Ovary (tissue), 1 donor: ENCODE results near the gene SLC24A2.

Experiments
- EP300 ChIP-seq: sonication (generic); formaldehyde crosslinking; IDR thresholded peaks from one replicate; pipeline ENCODE4 v1.6.1; 2017; ENCODE audit warnings: antibody characterized with exemption
- POLR2A ChIP-seq: fragments of 450-650 bp; IDR thresholded peaks from one replicate; pipeline ENCODE4 v1.6.1; 2017; ENCODE audit warnings: antibody characterized with exemption, mild to moderate bottlenecking, moderate library complexity

DNA sequence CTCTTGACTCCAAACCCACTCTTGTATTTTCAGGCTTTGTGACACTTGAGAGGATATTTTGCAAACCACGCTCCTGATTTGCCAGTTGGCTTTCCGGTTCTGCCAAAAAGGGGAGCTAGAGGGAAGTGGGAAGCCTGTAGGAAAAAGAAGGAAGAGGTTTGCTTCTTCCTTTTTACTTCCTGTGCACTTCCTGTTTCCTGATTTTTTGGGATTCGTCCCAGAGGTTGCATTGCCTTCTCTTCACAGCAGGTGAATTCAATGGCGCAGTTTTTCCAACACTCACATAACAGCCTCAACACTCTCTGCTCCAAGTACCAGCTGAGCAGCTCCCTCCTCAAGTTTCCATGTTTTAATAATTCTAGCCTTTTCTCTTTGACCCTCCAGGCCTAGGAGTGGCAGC lies 47.7 kb downstream of the SLC24A2 start:
- TF ChIP-seq EP300 (no peak), POLR2A (no peak)
